GM18867 (cell line): Measurements from ENCODE around the gene FAM210B.
"Not testable (repeated sequence)": the region's sequence is repeated elsewhere in the genome, so short reads cannot be mapped to it uniquely, and the experiment has no call there.

Experiments
- ATAC-seq: cut with Tn5 transposase; IDR thresholded peaks from one replicate; pipeline ENCODE4 v1.9.1; 2021; ENCODE audit warnings: mild to moderate bottlenecking, moderate library complexity; ENCODE audit not compliant: unreplicated experiment

The FAM210B gene

GRCh38 chr20:56358600-56359211, at the start of gene FAM210B:
FAM210B (plus strand) TSS chr20:56358974; CDS start chr20:56359006, 32 bp downstream.
- peak; percentile 98 for ATAC-seq

GRCh38 chr20:56316051-56316450, 42.7 kb upstream of the FAM210B start:
- peak; percentile 76 for ATAC-seq

GRCh38 chr20:56316483-56316882, 42.3 kb upstream of the FAM210B start:
- no peak for ATAC-seq

GRCh38 chr20:56322681-56323080, 36.1 kb upstream of the FAM210B start:
- no peak for ATAC-seq

- ATAC-seq = no peak
These were observed 35.6 kb upstream of the FAM210B start for GRCh38 chr20:56323206-56323605.

- no peak for ATAC-seq
These were observed 35.1 kb upstream of the FAM210B start for GRCh38 chr20:56323656-56324055.

- ATAC-seq = no peak
These were observed 34.0 kb upstream of the FAM210B start for GRCh38 chr20:56324806-56325205.

GRCh38 chr20:56328861-56329260, 29.9 kb upstream of the FAM210B start:
- ATAC-seq = no peak

GRCh38 chr20:56336709-56337108, 22.1 kb upstream of the FAM210B start:
- not testable (repeated sequence) for ATAC-seq

- no peak for ATAC-seq
These were observed 16.0 kb upstream of the FAM210B start for GRCh38 chr20:56342783-56343182.

GRCh38 chr20:56343861-56344381, 14.9 kb upstream of the FAM210B start:
- peak; percentile 74 for ATAC-seq

- no peak for ATAC-seq
These were observed 12.9 kb upstream of the FAM210B start for GRCh38 chr20:56345911-56346310.

- no peak for ATAC-seq
These were observed 11.0 kb upstream of the FAM210B start for GRCh38 chr20:56347628-56348304.

GRCh38 chr20:56348305-56348693, 10.5 kb upstream of the FAM210B start:
- no peak for ATAC-seq

- ATAC-seq = no peak
These were observed 10.0 kb upstream of the FAM210B start for GRCh38 chr20:56348746-56349145.

GRCh38 chr20:56350842-56351241, 7.9 kb upstream of the FAM210B start:
- no peak for ATAC-seq

GRCh38 chr20:56352345-56353055, 6.3 kb upstream of the FAM210B start:
- ATAC-seq = no peak

GRCh38 chr20:56353356-56353755, 5.4 kb upstream of the FAM210B start:
- ATAC-seq = no peak

GRCh38 chr20:56358070-56358469, 704 bp upstream of the FAM210B start:
- ATAC-seq = no peak

GRCh38 chr20:56359212-56360132, 698 bp downstream of the FAM210B start:
- ATAC-seq = peak; percentile 7
